SK-N-MC (cell line): ENCODE results near the gene ZBTB20.

Source experiments
- DNase-seq: peaks from one replicate; pipeline ENCODE4 v3.0.0-alpha.2; 2011; ENCODE audit warnings: low read depth, low spot score
- H3K27ac ChIP-seq: fragments of 200-600 bp; sonication (generic); 2 replicates; pipeline ENCODE4 v1.5.1; 2016; ENCODE audit warnings: mixed run types
- H3K36me3 ChIP-seq: fragments of 200-600 bp; sonication (generic); 2 replicates; pipeline ENCODE4 v1.6.1; 2017; ENCODE audit warnings: antibody characterized with exemption, low read length, mixed read lengths; ENCODE audit not compliant: insufficient read depth
- H3K4me3 ChIP-seq: fragments of 200-600 bp; sonication (generic); 2 replicates; pipeline ENCODE4 v1.5.1; 2016
- H3K9ac ChIP-seq: fragments of 200-600 bp; sonication (generic); 2 replicates; pipeline ENCODE4 v1.8.0; 2017; ENCODE audit warnings: mixed run types, mixed read lengths; ENCODE audit not compliant: insufficient read length
- H3K9me3 ChIP-seq: fragments of 200-600 bp; sonication (generic); 2 replicates; pipeline ENCODE4 v1.6.1; 2017; ENCODE audit warnings: low read depth, mild to moderate bottlenecking, antibody characterized with exemption, low read length, moderate library complexity, mixed read lengths
- EZH2 ChIP-seq: fragments of 200-600 bp; sonication (generic); IDR thresholded peaks from one replicate; pipeline ENCODE4 v1.6.1; 2017; ENCODE audit warnings: antibody characterized with exemption
- FOXP2 ChIP-seq: optimal IDR thresholded peaks from 2 replicates; pipeline ENCODE3; 2011; ENCODE audit warnings: mild to moderate bottlenecking, moderate library complexity; ENCODE audit not compliant: insufficient read depth; ENCODE audit errors: extremely low read length, control extremely low read depth
- POLR2AphosphoS5 ChIP-seq: IDR thresholded peaks from 2 replicates; pipeline ENCODE4 v1.6.1; 2012; ENCODE audit warnings: mild to moderate bottlenecking, low read depth, low read length, borderline replicate concordance

Gene ZBTB20

DNA sequence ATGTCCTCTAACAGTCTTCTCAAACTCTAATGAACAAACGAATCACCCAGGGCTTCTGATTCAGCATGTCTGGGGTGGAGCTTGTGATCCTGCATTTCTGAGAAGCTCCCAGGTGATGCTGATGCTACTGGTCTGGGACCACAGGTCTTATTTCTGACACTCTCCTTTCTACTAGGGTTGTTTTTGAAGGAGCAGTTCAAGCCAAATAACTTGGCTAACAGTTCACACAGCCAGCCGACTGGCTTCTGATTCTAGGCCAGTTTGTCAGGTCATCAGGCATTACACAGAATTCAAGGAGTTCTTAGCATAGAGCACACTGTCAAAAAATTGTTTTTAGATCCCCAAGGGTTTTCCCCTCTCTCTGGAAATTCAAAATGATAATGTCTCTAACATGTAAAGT is 752.5 kb downstream of the ZBTB20 start:
- no peak overlapping the region for H3K9ac ChIP-seq
- no peaks in the 10 kb centered on the region for H3K9me3 ChIP-seq
- no peaks in the 10 kb centered on the region for H3K36me3 ChIP-seq
- DNase-seq = no peak
- TF ChIP-seq FOXP2 (no peak), POLR2AphosphoS5 (no peak), EZH2 (no peak)
- no peak overlapping the region for H3K4me3 ChIP-seq
- H3K27ac ChIP-seq = no peak overlapping the region

DNA sequence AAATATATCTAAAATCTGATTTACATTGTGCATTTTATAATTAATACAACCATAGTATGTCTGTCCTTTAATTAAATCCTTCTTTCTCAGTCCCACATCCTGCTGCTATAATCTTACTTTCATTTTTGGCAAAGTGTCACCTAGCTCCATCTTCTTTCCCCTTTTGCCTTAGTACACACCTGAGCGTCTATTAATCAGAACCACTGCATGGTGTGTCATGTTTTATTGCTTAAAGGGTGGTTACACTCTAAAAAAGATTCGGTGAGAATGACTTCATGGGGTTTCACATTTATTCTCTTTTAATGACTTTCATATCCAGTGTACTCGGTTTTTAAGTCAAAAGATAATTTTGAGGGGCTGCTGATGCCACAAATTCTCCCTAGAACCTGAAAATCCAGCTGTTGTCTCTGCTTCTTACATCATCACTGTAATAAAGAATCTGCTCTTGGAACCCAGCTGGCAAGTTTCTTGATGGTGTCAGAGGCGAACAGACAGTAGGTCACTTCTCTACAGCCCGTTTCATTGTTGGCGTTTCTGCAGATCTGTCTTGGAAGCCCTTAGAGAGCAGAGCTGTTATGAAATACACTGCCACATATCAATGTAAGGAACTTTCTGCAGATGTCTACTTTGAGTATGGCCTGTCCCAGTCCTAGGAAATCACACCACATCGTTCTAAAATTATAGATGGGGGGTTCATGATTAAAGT is 753.6 kb downstream of the ZBTB20 start:
- Histone ChIP-seq H3K36me3 (no peaks in the 10 kb centered on the region), H3K9ac (no peak overlapping the region), H3K9me3 (no peaks in the 10 kb centered on the region), H3K27ac (no peak overlapping the region), H3K4me3 (no peak overlapping the region)
- TF ChIP-seq FOXP2 = no peak
- no peak for TF ChIP-seq EZH2
- TF ChIP-seq POLR2AphosphoS5 = no peak
- no peak for DNase-seq

DNA sequence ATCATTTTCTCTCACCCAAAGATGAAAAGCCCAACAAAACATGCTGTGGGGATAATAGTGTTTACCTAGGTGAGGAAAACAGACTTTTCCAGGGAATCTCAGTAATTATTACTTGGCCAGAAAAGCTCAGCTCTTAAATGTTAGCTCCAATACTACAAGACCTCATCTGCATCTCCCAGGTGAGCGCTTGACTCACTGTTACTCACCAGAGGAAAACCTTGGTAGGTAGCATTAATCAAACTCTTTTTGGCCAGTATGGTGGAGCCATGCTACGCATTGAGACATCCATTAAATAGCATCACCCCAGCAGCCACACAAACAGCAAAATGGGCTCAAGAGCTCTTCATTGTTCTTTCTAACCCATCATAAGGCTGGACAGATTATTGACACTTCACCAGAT is 754.3 kb downstream of the ZBTB20 start:
- no peaks in the 10 kb centered on the region for H3K36me3 ChIP-seq
- no peak for TF ChIP-seq FOXP2
- no peak overlapping the region for H3K4me3 ChIP-seq
- no peak overlapping the region for H3K9ac ChIP-seq
- no peak for DNase-seq
- H3K27ac ChIP-seq = no peak overlapping the region
- H3K9me3 ChIP-seq = no peaks in the 10 kb centered on the region

DNA sequence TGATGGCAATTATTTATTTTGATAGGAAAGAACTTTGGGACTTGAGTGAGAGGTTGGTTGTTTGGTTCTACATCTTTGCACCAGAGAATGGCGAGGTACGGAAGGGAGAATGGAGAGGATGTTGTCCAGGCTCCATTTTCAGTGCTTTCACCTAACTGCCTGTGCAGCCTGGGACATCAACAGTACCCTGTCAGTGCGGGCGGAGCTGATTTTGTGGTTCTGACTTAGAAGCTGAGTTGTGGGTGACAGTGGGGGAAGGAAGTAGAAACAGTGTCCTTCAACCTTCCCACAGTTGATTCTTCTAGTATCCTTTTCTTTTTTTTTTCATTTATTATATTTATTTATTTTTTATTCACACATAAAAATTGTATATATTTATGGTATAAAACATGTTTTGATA is 757.9 kb downstream of the ZBTB20 start:
- Histone ChIP-seq H3K36me3 (no peaks in the 10 kb centered on the region), H3K27ac (no peak overlapping the region), H3K4me3 (no peak overlapping the region), H3K9me3 (no peaks in the 10 kb centered on the region), H3K9ac (no peak overlapping the region)
- TF ChIP-seq POLR2AphosphoS5 (no peak), EZH2 (no peak), FOXP2 (no peak)
- no peak for DNase-seq

DNA sequence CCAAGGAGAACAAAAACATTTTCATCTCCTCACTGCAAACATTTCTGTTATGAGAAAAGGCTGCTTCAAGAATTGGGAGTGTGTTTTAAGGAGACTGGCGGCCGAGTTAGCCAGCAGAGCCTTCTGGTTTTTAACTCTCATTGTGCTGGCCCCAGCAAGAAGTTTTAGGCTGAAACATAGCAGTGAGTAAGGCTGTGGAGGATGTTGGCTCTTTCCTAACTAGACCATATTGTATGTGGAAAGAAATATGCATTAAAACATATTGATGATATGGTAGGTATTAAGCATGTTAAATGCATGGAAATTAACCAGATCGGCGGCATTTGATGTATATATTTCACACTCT is 762.6 kb downstream of the ZBTB20 start:
- DNase-seq = no peak
- Histone ChIP-seq H3K36me3 (no peaks in the 10 kb centered on the region), H3K27ac (no peak overlapping the region), H3K4me3 (no peak overlapping the region), H3K9me3 (no peaks in the 10 kb centered on the region), H3K9ac (no peak overlapping the region)
- TF ChIP-seq EZH2 (no peak), POLR2AphosphoS5 (no peak), FOXP2 (no peak)

DNA sequence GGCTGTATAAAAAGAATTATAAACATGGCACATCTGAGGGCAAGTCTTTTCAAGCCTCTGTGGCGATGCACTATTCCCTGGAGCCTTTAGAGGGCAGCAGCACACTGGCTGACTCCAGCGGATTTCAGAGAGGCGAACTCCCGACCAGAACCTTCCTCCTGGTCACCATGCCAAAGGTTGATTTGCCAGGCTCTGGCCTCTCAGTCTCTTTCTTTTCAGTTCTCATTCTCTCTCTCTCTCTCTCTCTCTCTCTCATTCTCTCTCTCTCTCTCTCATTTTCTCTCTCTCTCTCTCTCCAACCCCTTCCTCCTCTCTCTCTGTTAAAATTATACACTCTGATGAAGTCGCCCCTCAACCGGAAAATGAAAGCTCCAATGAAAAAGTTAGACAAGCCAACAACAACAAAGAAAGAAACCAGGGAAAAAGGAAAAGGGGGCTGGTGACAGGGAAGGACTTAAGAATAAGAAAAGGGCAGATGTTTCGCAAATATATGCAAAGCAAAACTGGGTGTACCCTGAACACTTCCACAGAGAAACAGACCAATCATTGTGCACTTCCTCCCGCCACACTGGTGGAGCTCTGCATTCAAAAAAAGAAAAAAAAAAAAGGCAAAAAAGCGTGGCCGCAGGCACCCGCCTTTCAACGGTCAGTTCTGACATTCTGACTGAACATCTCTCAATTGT is 763.1 kb downstream of the ZBTB20 start:
- peak overlapping the region; percentile 55 for H3K4me3 ChIP-seq
- TF ChIP-seq EZH2 (no peak), POLR2AphosphoS5 (no peak), FOXP2 (no peak)
- H3K9ac ChIP-seq = peak overlapping the region; percentile 35
- peak; percentile 20 for DNase-seq
- H3K9me3 ChIP-seq = no peaks in the 10 kb centered on the region
- H3K36me3 ChIP-seq = no peaks in the 10 kb centered on the region
- H3K27ac ChIP-seq = no peak overlapping the region

DNA sequence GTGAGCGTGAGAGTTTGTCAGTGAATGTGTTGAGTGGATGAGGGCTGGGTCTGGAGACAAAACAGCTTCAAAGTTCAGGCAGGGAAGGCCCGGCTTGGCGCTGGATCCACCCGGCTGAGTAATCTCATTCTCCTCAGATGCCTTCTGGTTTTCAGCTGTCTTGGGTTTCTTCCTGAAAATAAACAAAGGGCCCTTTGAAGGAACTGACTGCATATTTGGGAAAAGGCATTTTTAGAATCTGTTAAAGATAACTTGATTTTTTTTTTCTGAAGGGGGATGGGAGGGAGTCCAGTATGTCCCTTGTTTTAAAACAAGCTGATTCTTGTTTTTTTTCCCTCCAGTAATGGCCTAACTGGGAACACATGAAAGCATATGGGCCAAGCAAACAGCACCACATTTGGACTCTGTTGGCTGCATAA is 766.8 kb downstream of the ZBTB20 start:
- H3K9me3 ChIP-seq = no peaks in the 10 kb centered on the region
- H3K4me3 ChIP-seq = no peak overlapping the region
- no peak overlapping the region for H3K9ac ChIP-seq
- no peaks in the 10 kb centered on the region for H3K36me3 ChIP-seq
- H3K27ac ChIP-seq = no peak overlapping the region
- DNase-seq = no peak
- TF ChIP-seq EZH2 = no peak
- TF ChIP-seq FOXP2 = no peak
- no peak for TF ChIP-seq POLR2AphosphoS5

DNA sequence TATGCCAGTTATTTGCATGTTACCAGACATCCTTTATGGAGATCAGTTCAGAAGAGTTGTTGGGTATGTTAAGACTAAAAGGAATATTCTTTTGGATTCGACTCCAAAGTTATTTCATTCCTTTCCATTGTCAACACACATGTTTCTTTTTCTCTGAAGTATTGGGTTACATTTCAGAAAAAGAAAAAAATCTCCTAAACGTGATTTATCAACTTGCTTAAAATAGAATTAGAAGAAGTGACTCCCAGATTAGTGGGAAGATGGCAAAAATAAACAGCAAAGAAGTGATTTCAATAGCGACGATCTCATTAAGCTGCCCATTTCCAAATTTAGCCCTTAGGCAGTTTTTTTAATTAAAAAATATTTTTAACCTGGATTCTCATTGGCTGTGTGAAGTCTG is 767.8 kb downstream of the ZBTB20 start:
- Histone ChIP-seq H3K36me3 (no peaks in the 10 kb centered on the region), H3K9ac (no peak overlapping the region), H3K27ac (no peak overlapping the region), H3K4me3 (no peak overlapping the region), H3K9me3 (no peaks in the 10 kb centered on the region)
- DNase-seq = no peak
- TF ChIP-seq FOXP2 (no peak), POLR2AphosphoS5 (no peak), EZH2 (no peak)

DNA sequence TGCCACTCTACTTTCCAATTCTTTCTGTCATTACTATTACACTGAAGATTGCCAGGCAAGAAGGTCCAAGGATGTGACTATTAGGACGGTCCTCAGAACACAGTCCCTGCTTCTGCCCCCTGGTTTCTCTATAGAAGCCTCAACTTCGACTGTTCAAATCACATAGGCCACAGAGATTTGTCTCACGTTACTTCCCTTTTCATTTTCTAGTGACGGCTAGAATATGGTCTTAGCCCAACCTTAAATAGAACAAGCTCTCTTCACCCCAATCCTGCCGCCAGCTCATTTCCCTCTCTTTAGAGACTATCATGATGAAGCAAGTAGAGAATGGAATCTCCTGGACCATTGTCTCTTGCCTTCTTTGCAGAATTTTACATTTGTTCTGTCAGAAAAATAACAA is 768.3 kb downstream of the ZBTB20 start:
- H3K9me3 ChIP-seq = no peaks in the 10 kb centered on the region
- TF ChIP-seq POLR2AphosphoS5 (no peak), FOXP2 (no peak), EZH2 (no peak)

More for the DNA sequence above, 768.3 kb downstream of the ZBTB20 start:
- Histone ChIP-seq H3K9ac (no peak overlapping the region), H3K4me3 (no peak overlapping the region), H3K36me3 (no peaks in the 10 kb centered on the region), H3K27ac (no peak overlapping the region)
- no peak for DNase-seq
